GM23248 (cell line): ENCODE data around the gene DPP10. TPM values are rescaled to one million over a fixed set of nuclear protein-coding genes. Genes with fewer than 3 reads are reported as not detected.
"Not testable (repeated sequence)": the region's sequence is repeated elsewhere in the genome, so short reads cannot be mapped to it uniquely, and the experiment has no call there.

ENCODE experiments used
- DNase-seq: peaks from one replicate; pipeline ENCODE4 v3.0.0-alpha.2; 2015
- H2AFZ ChIP-seq: fragments of 200-600 bp; sonication (generic); 2 replicates; pipeline ENCODE4 v1.6.1; 2016; ENCODE audit warnings: antibody characterized with exemption
- H3F3A ChIP-seq: fragments of 200-600 bp; sonication (generic); 2 replicates; pipeline ENCODE4 v1.6.1; 2016; ENCODE audit warnings: mild to moderate bottlenecking, antibody characterized with exemption, mixed run types; ENCODE audit not compliant: insufficient read depth
- H3K27ac ChIP-seq: fragments of 200-600 bp; sonication (generic); 2 replicates; pipeline ENCODE4 v1.5.1; 2016; ENCODE audit warnings: mild to moderate bottlenecking
- H3K27me3 ChIP-seq: fragments of 200-600 bp; sonication (generic); replicated peaks from 2 replicates; pipeline ENCODE4 v1.6.1; 2016; ENCODE audit warnings: mild to moderate bottlenecking; ENCODE audit not compliant: insufficient read depth
- H3K36me3 ChIP-seq: fragments of 200-600 bp; sonication (generic); 2 replicates; pipeline ENCODE4 v1.6.1; 2016; ENCODE audit warnings: low read depth, mild to moderate bottlenecking
- H3K4me1 ChIP-seq: fragments of 200-600 bp; sonication (generic); 2 replicates; pipeline ENCODE4 v1.6.1; 2016; ENCODE audit warnings: mild to moderate bottlenecking; ENCODE audit not compliant: insufficient read depth
- H3K4me2 ChIP-seq: fragments of 200-600 bp; sonication (generic); one replicate; pipeline ENCODE4 v1.6.1; 2016; ENCODE audit warnings: mild to moderate bottlenecking; ENCODE audit not compliant: unreplicated experiment
- H3K4me3 ChIP-seq: fragments of 200-600 bp; sonication (generic); 2 replicates; pipeline ENCODE4 v1.5.1; 2016; ENCODE audit warnings: mild to moderate bottlenecking
- H3K79me2 ChIP-seq: fragments of 200-600 bp; sonication (generic); 2 replicates; pipeline ENCODE4 v1.6.1; 2016; ENCODE audit warnings: mild to moderate bottlenecking; ENCODE audit not compliant: insufficient read depth
- H3K9ac ChIP-seq: fragments of 200-600 bp; sonication (generic); 2 replicates; pipeline ENCODE4 v1.6.1; 2016; ENCODE audit warnings: mild to moderate bottlenecking
- H3K9me2 ChIP-seq: fragments of 200-600 bp; sonication (generic); 2 replicates; pipeline ENCODE4 v1.6.1; 2016; ENCODE audit warnings: mixed run types, mild to moderate bottlenecking, moderate library complexity; ENCODE audit not compliant: insufficient read depth
- H3K9me3 ChIP-seq: fragments of 200-600 bp; sonication (generic); one replicate; pipeline ENCODE4 v1.6.1; 2017; ENCODE audit warnings: low read depth
- H4K20me1 ChIP-seq: fragments of 200-600 bp; sonication (generic); 2 replicates; pipeline ENCODE4 v1.6.0; 2016; ENCODE audit not compliant: insufficient read depth
- EZH2 ChIP-seq: fragments of 200-600 bp; sonication (generic); IDR thresholded peaks from 2 replicates; pipeline ENCODE4 v1.6.1; 2018; ENCODE audit warnings: antibody characterized with exemption, mild to moderate bottlenecking; ENCODE audit not compliant: insufficient read depth, poor library complexity, severe bottlenecking
- EZH2phosphoT487 ChIP-seq: fragments of 200-600 bp; sonication (generic); IDR thresholded peaks from 2 replicates; pipeline ENCODE4 v1.6.1; 2018; ENCODE audit warnings: antibody characterized with exemption, moderate library complexity, mild to moderate bottlenecking, low read depth; ENCODE audit not compliant: insufficient read depth
- WGBS, 2 experiments: methylation state at CpG; one replicate each; pipeline ENCODE4 v1.1.6; 2015 to 2017; ENCODE audit warnings: low lambda C conversion rate in 2 of 2, low coverage in 1 of 2; ENCODE audit errors: missing lambda C conversion rate in 2 of 2; 5-methylcytosine and 5-hydroxymethylcytosine counted together
- in situ Hi-C: fragments of 300-500 bp; cut with MboI; formaldehyde crosslinking; loops from 2 replicates; pipeline ENCODE4 v1.15.0; 2020
- polyA plus RNA-seq: library from polyadenylated mRNA; unstranded; fragments of >200 nt; fragmentation: Nextera tagmentation; extraction: Ambion mirVana; gene quantifications from 2 replicates; pipeline ENCODE4 v1.2.1, GENCODE V29; 2016
- total RNA-seq: library from RNA; depleted of rRNA; stranded (reverse); fragments of >200 nt; shearing (Covaris generic); gene quantifications from 2 replicates; pipeline ENCODE4 v1.2.3, GENCODE V29; 2014

DPP10 gene
- total and polyA plus RNA-seq, 2 experiments from 2014 or later = not detected

DNA sequence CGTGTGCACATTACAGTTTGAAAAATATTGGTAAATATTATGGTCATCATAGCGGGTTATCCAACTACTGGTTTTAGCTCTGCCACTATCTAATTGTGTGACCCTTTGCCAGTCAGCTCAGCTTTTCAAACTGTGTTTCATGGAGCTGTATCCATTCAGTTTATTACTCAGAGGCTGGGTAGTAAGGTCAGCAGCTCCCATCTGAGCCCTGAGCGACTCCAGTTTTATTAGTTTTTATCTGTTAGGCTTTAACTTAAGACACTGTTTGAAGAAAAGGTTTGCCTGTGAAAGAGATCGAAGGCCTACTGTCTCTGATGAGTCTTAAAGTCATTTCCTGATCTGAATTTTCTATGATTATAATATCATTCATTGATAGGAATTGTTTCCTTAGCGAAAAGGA lies 76.3 kb downstream of the DPP10 start:
- no peaks in the 10 kb centered on the region for H3K9me2 ChIP-seq
- no peaks in the 10 kb centered on the region for H3K36me3 ChIP-seq
- in situ Hi-C loops = no loop called here
- H2AFZ ChIP-seq = no peak overlapping the region
- no peak for DNase-seq
- no peak overlapping the region for H3K4me3 ChIP-seq
- no peaks in the 10 kb centered on the region for H3K9me3 ChIP-seq
- no peak for TF ChIP-seq EZH2phosphoT487
- TF ChIP-seq EZH2 = no peak
- 28 to 34% methylated on average over 5 of the region's 5 CpGs for WGBS, 2 experiments
- no peak overlapping the region for H3K9ac ChIP-seq
- no peak overlapping the region for H3K27ac ChIP-seq
- H4K20me1 ChIP-seq = no peaks in the 10 kb centered on the region
- no peak overlapping the region for H3K4me2 ChIP-seq
- H3K79me2 ChIP-seq = no peaks in the 10 kb centered on the region
- H3K27me3 ChIP-seq = no peaks in the 10 kb centered on the region
- no peaks in the 10 kb centered on the region for H3F3A ChIP-seq
- H3K4me1 ChIP-seq = no peaks in the 10 kb centered on the region

DNA sequence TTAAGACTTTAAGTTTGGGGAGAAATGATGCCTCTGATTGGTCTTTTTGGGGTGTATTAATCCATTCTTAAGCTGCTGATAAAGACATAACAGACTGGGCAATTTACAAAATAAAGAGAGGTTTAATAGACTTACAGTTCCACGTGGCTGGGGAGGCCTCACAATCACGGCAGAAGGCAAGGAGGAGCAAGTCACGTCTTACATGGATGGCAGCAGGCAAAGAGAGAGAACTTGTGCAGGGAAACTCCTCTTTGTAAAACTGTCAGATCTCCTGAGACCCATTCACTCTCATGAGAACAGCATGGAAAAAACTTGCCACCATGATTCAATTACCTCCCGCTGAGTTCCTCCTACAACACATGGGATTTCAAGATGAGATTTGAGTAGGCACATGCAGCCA lies 80.2 kb downstream of the DPP10 start:
- H4K20me1 ChIP-seq, H3K4me2 ChIP-seq, H3K79me2 ChIP-seq, H3K9ac ChIP-seq, H3K9me3 ChIP-seq, H3K9me2 ChIP-seq, in situ Hi-C loops, H2AFZ ChIP-seq, H3F3A ChIP-seq, DNase-seq, H3K27me3 ChIP-seq, H3K4me3 ChIP-seq, H3K27ac ChIP-seq, H3K4me1 ChIP-seq, H3K36me3 ChIP-seq: not testable (repeated sequence)
- 35 to 38% methylated on average over 4 of the region's 4 CpGs for WGBS, 2 experiments

- Histone ChIP-seq H3K4me1 (no peaks in the 10 kb centered on the region), H3K27me3 (no peaks in the 10 kb centered on the region), H3K4me3 (no peak overlapping the region), H3K9me3 (no peaks in the 10 kb centered on the region), H3F3A (no peaks in the 10 kb centered on the region), H3K9ac (no peak overlapping the region), H3K4me2 (no peak overlapping the region), H4K20me1 (no peaks in the 10 kb centered on the region), H3K36me3 (no peaks in the 10 kb centered on the region), H3K9me2 (no peaks in the 10 kb centered on the region), H3K27ac (no peak overlapping the region), H3K79me2 (no peaks in the 10 kb centered on the region), H2AFZ (no peak overlapping the region)
- in situ Hi-C loops = no loop called here
- 26 to 34% methylated on average over 4 of the region's 4 CpGs for WGBS, 2 experiments
- DNase-seq = no peak
- TF ChIP-seq EZH2phosphoT487 (no peak), EZH2 (no peak)
Measured at GRCh38 chr2:114525955-114526354, 83.5 kb downstream of the DPP10 start.

- Histone ChIP-seq H3K9me3 (no peaks in the 10 kb centered on the region), H3K4me1 (no peaks in the 10 kb centered on the region), H3K4me3 (no peak overlapping the region), H3K36me3 (no peaks in the 10 kb centered on the region), H4K20me1 (no peaks in the 10 kb centered on the region), H2AFZ (no peak overlapping the region), H3K4me2 (no peak overlapping the region), H3K9me2 (no peaks in the 10 kb centered on the region), H3F3A (no peaks in the 10 kb centered on the region), H3K79me2 (no peaks in the 10 kb centered on the region), H3K27me3 (no peaks in the 10 kb centered on the region), H3K27ac (no peak overlapping the region), H3K9ac (no peak overlapping the region)
- TF ChIP-seq EZH2 (no peak), EZH2phosphoT487 (no peak)
- 0 to 3% methylated on average over 1 of the region's 1 CpG for WGBS, 2 experiments
- in situ Hi-C loops = no loop called here
- no peak for DNase-seq
Measured at GRCh38 chr2:114526841-114527240, 84.4 kb downstream of the DPP10 start.

DNA sequence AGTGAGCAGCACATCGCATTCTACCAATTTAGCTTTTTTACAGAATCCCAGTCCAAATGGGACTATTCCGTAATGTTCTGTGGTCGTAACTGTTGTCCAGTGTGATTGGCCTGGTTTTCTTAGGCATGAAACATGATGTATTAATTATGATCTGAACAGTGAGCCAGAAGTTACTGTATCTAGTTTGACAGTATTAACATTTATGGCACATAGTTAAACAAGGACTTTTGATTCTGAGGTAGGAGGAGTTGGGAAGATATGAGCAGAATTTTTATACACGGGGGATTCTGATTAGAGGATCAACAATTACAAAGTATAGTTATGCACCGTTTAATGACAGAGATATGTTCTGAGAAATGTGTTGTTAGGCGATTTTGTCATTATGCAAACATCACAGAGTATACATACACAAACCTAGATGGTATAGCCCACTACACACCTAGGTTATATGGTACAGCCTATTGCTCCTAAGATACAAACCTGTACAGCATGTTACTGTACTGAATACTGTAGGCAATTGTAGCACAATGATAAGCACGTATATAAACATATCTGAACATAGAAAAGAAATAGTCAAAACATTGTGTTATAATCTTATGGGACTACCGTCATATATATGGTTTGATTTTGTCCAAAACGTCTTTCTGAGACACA lies 85.0 kb downstream of the DPP10 start:
- Histone ChIP-seq H3K4me2 (no peak overlapping the region), H4K20me1 (no peaks in the 10 kb centered on the region), H3K4me1 (no peaks in the 10 kb centered on the region), H3K79me2 (no peaks in the 10 kb centered on the region), H3K27me3 (no peaks in the 10 kb centered on the region), H2AFZ (no peak overlapping the region), H3K27ac (no peak overlapping the region), H3K9me3 (no peaks in the 10 kb centered on the region), H3K9ac (no peak overlapping the region), H3F3A (no peaks in the 10 kb centered on the region), H3K36me3 (no peaks in the 10 kb centered on the region), H3K4me3 (no peak overlapping the region), H3K9me2 (no peaks in the 10 kb centered on the region)
- TF ChIP-seq EZH2 = no peak
- in situ Hi-C loops = no loop called here
- no peak for DNase-seq
- 11 to 12% methylated on average over 9 of the region's 9 CpGs for WGBS, 2 experiments
